HG03097 (cell line): ENCODE data around the gene RPH3AL.

Experiments used
- ATAC-seq: cut with Tn5 transposase; IDR thresholded peaks from one replicate; pipeline ENCODE4 v1.9.1; 2021; ENCODE audit not compliant: unreplicated experiment, low FRiP score

RPH3AL gene

GRCh38 chr17:305090-305976 lies 47.3 kb downstream of the RPH3AL start:
- no peak for ATAC-seq

GRCh38 chr17:304461-304860 lies 48.1 kb downstream of the RPH3AL start:
- ATAC-seq = no peak

GRCh38 chr17:303168-303567 lies 49.4 kb downstream of the RPH3AL start:
- ATAC-seq = no peak

- no peak for ATAC-seq
Observed at GRCh38 chr17:302300-302698, 50.3 kb downstream of the RPH3AL start.

GRCh38 chr17:301681-302299 lies 50.8 kb downstream of the RPH3AL start:
- no peak for ATAC-seq

GRCh38 chr17:300881-301280 lies 51.7 kb downstream of the RPH3AL start:
- ATAC-seq = no peak

- no peak for ATAC-seq
Observed at GRCh38 chr17:299546-299945, 53.1 kb downstream of the RPH3AL start.

GRCh38 chr17:298791-299450 lies 53.7 kb downstream of the RPH3AL start:
- no peak for ATAC-seq

GRCh38 chr17:297758-298157 lies 54.8 kb downstream of the RPH3AL start:
- ATAC-seq = no peak

- ATAC-seq = no peak
Observed at GRCh38 chr17:296906-297690, 55.5 kb downstream of the RPH3AL start.

- ATAC-seq = no peak
Observed at GRCh38 chr17:296379-296778, 56.2 kb downstream of the RPH3AL start.

GRCh38 chr17:292531-293382 lies 59.9 kb downstream of the RPH3AL start:
- no peak for ATAC-seq

- no peak for ATAC-seq
Observed at GRCh38 chr17:292016-292415, 60.6 kb downstream of the RPH3AL start.

- no peak for ATAC-seq
Observed at GRCh38 chr17:291587-291986, 61.0 kb downstream of the RPH3AL start.

GRCh38 chr17:290626-291025 lies 62.0 kb downstream of the RPH3AL start:
- no peak for ATAC-seq

GRCh38 chr17:290121-290521 lies 62.5 kb downstream of the RPH3AL start:
- ATAC-seq = no peak

- no peak for ATAC-seq
Observed at GRCh38 chr17:289409-289808, 63.2 kb downstream of the RPH3AL start.

GRCh38 chr17:288802-289356 lies 63.7 kb downstream of the RPH3AL start:
- ATAC-seq = no peak

GRCh38 chr17:286571-286970 lies 66.0 kb downstream of the RPH3AL start:
- ATAC-seq = no peak
